ENCODE data around the gene UPF2.
"Not testable (repeated sequence)": the region's sequence is repeated elsewhere in the genome, so short reads cannot be mapped to it uniquely, and the experiment has no call there.

Gene UPF2

GRCh38 chr10:12042797-12043651 lies at the start of gene UPF2:
UPF2 (minus strand) TSS chr10:12042809; CDS start chr10:12035423, 7,386 bp downstream.
- FAIRE-seq, result peak; percentile 92

GRCh38 chr10:12091421-12091820 lies 48.8 kb upstream of the UPF2 start:
- no peak for FAIRE-seq

GRCh38 chr10:12088919-12089318 lies 46.3 kb upstream of the UPF2 start:
- FAIRE-seq, result no peak

- FAIRE-seq, result no peak
Observed at GRCh38 chr10:12081879-12082557, 39.4 kb upstream of the UPF2 start.

- FAIRE-seq, result no peak
Observed at GRCh38 chr10:12081470-12081869, 38.9 kb upstream of the UPF2 start.

GRCh38 chr10:12077580-12078180 lies 35.1 kb upstream of the UPF2 start:
- no peak for FAIRE-seq

GRCh38 chr10:12073526-12073925 lies 30.9 kb upstream of the UPF2 start:
- no peak for FAIRE-seq

- FAIRE-seq, result not testable (repeated sequence)
Observed at GRCh38 chr10:12071441-12071840, 28.8 kb upstream of the UPF2 start.

- FAIRE-seq, result peak; percentile 97
Observed at GRCh38 chr10:12068449-12069269, 26.1 kb upstream of the UPF2 start, which contains the start of gene DHTKD1. DHTKD1 (plus strand) TSS chr10:12068954; CDS start chr10:12069034, 80 bp downstream.

- FAIRE-seq, result no peak
Observed at GRCh38 chr10:12067336-12067735, 24.7 kb upstream of the UPF2 start.

- FAIRE-seq, result no peak
Observed at GRCh38 chr10:12063483-12063818, 20.8 kb upstream of the UPF2 start.

GRCh38 chr10:12062754-12063482 lies 20.3 kb upstream of the UPF2 start:
- no peak for FAIRE-seq

- no peak for FAIRE-seq
Observed at GRCh38 chr10:12061124-12061523, 18.5 kb upstream of the UPF2 start.

- no peak for FAIRE-seq
Observed at GRCh38 chr10:12056748-12057147, 14.1 kb upstream of the UPF2 start.

- FAIRE-seq, result no peak
Observed at GRCh38 chr10:12055732-12056131, 13.1 kb upstream of the UPF2 start.

- no peak for FAIRE-seq
Observed at GRCh38 chr10:12051241-12051640, 8.6 kb upstream of the UPF2 start.

GRCh38 chr10:12050528-12050927 lies 7.9 kb upstream of the UPF2 start:
- FAIRE-seq, result no peak

GRCh38 chr10:12048547-12048946 lies 5.9 kb upstream of the UPF2 start:
- FAIRE-seq, result no peak

- FAIRE-seq, result no peak
Observed at GRCh38 chr10:12045596-12045995, 3.0 kb upstream of the UPF2 start.

- FAIRE-seq, result no peak
Observed at GRCh38 chr10:12042409-12042796, 206 bp downstream of the UPF2 start.

- FAIRE-seq, result no peak
Observed at GRCh38 chr10:12041766-12042408, 722 bp downstream of the UPF2 start.

Measured in G401.6 (cell line).